Inferior parietal cortex (tissue), 1 donor: ENCODE results near the gene PTOV1.
A peak's percentile ranks its signal among the peaks of the same experiment; 100 is the strongest.

Source experiments
- DNase-seq: peaks from one replicate; pipeline ENCODE4 v3.0.0-alpha.2; 2016; ENCODE audit errors: extremely low spot score

Gene PTOV1

DNA sequence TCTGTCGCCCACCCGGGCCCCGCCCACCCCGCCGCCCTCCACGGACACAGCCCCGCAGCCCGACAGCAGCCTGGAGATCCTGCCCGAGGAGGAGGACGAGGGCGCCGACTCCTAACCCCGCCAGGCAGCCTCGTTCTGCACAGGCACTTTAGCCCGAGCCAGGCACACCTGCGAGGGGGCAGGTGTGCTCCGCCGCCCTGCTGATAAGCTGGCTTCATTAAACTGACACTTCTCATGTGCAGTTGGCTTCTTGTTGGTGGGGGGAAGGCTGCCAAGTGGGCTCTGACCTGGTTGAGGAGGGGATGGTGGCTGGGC lies 37.5 kb downstream of the PTOV1 start:
- no peak for DNase-seq

- no peak for DNase-seq
Measured at GRCh38 chr19:49889038-49889686, 38.2 kb downstream of the PTOV1 start.

- DNase-seq, result peak; percentile 74
Measured at GRCh38 chr19:49889687-49890348, 38.9 kb downstream of the PTOV1 start.

DNA sequence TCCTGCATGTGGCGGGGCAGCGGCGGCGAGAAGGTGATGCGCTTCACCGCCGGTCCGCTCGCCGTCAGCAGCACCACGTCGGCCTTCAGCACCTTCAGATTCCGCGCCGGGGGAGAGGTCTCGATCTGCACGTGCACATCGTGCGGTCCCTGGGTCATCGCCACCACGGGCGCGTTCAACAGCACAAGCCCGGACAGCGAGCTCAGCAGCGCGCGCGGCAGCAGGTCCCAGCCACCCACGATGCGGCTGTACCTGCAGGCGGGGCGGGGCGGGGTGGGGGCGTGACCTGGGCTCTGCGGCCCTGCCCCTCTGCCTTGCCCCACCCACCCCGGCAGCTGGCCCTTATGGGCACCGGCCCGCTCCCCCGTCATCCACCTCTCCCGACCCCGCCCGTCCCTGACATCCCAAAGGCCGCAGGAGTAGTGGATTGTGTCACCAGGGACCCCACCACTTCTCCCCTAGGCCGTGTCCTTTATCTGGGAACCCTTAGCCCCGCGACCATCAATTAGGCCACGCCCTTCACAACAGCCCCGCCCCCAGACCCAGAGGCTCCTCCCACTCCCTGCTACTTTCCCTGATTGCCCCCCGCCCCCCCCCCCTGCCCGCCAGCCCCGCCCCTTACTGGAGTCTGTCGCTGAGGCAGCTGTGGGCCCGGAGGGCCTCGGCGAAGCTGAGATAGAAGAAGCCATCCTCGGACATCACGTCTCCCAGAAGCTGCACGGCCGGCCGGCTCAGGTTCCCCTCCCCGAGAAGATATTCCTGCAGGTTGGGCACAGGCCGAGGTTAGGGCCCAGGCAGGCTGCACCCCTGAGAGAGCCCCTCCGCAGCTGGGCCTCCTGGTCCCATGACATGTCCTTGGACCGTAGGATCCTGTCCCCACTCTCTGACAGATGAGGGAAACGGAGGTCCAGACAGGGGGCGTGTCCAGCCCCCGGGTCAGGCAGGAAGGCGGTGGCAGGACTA lies 39.7 kb downstream of the PTOV1 start:
- DNase-seq, result no peak

DNA sequence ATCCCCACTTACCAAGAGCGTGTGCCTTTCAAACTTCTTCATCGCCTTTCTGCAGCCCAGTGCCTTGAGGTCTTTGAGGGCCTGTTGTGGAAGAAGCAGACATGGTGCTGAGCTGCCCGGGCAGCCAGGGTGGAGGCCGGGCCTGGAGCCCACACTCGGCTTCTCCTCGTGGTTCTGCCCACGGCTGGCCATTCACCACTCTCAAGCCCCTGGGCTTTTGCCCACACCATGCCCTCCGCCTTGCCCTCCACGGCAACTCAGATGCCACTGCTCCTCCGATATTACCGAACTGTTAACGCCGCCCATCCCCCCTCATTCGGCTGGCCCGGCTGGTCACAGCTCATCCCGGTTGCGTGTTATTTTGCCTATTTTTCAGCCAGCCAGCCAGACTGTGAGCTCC lies 40.4 kb downstream of the PTOV1 start:
- DNase-seq, result no peak

GRCh38 chr19:49892716-49893115 lies 41.8 kb downstream of the PTOV1 start:
- DNase-seq, result no peak

DNA sequence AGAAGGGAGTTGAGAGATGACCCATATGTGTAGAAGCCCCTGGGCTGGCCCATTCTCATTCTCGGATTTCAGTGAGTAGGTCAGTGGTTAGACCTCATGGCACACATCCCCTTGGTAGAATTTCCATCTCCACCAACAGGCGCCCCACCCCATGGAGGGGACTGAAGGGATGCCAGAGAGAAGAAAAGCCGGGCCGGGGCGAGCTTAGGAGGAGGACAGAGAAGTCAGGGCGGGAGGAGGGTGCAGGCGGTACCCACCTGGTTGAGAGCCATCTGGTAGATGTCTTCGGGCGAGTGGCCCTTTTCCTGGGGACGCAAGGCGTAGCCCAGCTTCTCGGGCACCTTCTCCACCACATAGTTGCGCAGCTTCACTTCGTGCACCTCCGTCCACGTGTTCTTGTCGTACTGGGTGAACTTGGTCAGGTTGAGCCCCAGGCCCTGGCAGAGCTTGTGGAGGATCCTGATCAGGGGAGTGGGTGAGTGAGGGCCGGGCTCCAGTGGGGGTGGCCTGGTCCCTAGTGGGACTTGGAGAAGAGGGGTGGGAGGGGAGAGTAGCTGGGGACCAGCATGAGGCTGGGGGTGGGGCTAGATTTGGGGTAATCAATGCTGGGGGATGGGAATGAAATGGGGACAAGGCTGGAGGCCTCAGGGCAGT lies 43.2 kb downstream of the PTOV1 start:
- DNase-seq, result no peak

GRCh38 chr19:49894879-49895565 lies 44.1 kb downstream of the PTOV1 start:
- no peak for DNase-seq

DNA sequence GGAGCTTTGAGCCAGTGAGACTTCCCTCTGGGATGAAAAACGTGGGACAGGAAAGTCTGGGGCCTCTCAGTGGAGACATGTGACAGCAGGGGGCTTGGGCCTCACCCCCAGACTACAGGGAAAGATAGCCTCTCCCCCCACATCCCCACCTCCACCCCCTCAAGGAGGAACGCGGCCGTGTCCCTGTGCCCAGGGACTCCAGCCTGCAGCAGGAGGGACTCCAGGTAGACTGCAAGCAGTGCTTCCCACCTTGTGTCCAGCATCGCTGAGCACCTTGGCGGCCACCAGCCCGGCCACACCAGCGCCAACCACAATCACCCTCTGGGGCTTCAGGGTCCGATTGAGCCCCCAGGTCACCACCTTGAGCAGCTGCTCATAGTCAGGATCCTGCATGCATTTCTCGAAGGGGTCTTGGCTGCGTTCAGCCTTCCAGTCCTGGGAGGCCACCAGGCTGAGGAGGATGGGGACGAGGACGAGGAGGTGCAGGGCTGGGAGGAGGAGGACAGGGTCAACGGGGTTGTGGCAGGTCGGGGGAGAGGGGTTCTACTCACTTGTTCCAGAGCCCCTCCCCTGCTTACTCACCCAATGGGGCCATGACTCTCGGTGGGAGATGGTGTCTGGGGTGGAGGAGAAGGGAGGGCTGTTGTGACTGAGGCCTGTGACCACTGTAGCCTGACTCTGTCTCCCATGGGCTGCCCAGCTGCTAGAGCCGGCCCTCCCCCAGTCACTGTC lies 44.8 kb downstream of the PTOV1 start:
- no peak for DNase-seq

GRCh38 chr19:49896863-49897621 lies 46.1 kb downstream of the PTOV1 start, which contains the start of gene IL4I1:
Gene IL4I1 (minus strand): TSS chr19:49896887. CDS start chr19:49896160, 727 bp downstream.
- DNase-seq, result no peak

GRCh38 chr19:49904136-49904535 lies 53.2 kb downstream of the PTOV1 start:
- DNase-seq, result no peak

- peak; percentile 45 for DNase-seq
Measured at GRCh38 chr19:49906879-49907564, 56.1 kb downstream of the PTOV1 start.

DNA sequence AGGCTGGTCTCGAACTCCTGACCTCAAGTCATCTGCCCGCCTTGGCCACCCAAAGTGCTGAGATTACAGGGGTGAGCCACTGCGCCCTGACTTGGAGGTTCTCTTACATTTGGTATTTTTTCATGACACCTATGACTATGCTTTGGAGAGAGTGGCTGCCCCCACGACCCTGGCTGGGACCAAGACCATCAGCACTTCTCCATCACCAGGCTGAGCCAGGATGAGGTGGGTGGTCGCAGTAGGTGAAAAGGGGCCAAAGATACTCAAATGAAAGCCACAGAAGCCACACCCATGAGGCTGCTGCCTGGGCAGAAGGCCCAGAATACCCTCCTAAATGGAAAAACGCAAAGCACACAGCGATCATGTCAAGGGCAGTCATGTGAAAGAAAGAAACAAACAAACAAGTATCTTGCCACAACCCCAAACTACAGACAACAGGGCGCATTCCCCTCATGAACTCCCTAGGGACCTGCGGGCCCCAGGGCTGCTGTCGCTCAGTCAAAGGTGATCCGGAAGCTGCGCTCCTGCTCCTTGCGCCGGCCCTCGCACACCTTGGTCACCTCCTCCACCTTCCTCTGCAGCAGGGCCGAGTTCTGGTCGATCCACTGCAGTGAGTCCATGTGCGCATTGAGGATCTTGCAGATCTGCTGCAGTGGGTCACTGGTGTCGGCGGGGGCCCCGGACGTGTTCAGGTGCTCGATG lies 56.9 kb downstream of the PTOV1 start:
- no peak for DNase-seq

DNA sequence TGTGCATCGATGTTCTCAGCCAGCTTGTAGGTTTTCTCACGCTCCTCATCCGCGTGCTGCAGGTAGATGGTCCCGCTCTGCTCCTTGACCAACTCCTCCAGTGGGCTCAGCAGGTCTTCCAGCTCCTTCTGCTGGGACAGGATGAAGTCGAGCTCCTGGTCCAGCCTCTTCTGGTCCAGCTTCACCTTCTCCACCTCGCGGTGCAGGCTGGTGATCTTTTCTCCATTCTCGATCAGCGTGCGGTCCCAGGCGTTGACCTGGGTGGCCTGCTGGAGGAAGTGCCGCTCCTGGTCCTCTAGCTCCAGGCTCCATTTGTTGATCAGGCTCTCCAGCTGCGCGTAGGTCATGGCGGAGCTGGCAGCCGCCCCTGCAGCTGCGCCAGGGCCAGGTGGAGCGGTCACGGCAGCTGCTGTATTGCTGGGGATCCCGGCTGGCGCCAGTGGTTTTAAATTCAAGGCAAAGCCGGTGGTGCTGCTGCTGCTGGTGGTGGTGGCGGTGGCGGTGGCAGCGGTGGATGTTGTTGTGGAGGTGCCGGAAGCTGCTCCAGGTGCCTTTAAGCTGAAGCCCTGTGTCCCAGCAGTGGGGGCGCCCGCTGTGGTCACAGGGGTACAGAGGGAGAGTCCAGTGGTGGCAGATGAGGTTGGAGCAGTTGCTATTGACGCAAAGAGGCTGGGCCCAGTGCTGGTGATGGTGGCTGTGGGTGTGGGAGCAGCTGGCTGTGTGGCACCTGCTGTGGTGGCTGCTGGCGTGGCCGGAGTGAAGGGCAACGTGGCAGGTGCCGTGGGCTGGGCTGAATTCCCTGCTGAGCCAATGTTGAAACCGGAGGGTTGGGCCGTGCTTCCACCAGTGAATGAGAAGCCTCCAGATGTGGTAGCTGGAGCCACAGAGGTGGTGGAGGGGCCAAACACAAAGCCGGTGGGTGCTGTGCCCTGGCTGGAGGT lies 57.8 kb downstream of the PTOV1 start:
- no peak for DNase-seq

DNA sequence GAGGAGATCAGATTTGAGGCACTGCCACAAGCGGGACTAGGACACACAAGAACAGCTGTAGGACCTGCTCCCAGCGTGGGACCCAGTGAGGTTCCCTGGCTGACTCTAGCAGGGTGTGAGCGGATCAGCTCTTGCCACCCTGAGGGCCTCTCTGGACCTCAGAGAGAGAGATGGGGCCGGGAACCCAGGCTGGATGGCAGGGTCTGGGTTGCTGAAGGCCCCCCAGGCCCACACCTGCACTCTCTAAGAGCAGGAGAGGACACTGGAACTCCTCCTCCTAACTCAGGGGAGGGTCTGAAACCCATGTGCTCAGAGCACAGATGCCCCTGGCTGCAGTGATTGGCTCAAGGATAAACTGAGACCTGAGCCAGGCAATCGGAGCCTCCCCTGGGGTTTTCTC lies 59.2 kb downstream of the PTOV1 start:
- no peak for DNase-seq
